ENCODE data around the gene SDK2.

- TF ChIP-seq POLR2A (IDR thresholded peaks at IDR 0.05) = no peak
- TF ChIP-seq CTCF (IDR thresholded peaks at IDR 0.05) = no peak
Measured at GRCh38 chr17:73300392-73300791, 343.9 kb downstream of the SDK2 start.
